ENCODE data around the gene TMEM179B.
A peak's percentile ranks its signal among the peaks of the same experiment; 100 is the strongest.
"Not testable (repeated sequence)": the region's sequence is repeated elsewhere in the genome, so short reads cannot be mapped to it uniquely, and the experiment has no call there.

The TMEM179B gene

GRCh38 chr11:62789576-62789975 lies 2.4 kb downstream of the TMEM179B start:
- DNase-seq = no peak

- peak; percentile 48 to 76 for DNase-seq
Observed at GRCh38 chr11:62791501-62792201, 4.4 kb downstream of the TMEM179B start, which contains the start of gene TMEM223. Gene TMEM223 (minus strand): TSS chr11:62792006. CDS start chr11:62791994, 12 bp downstream.

- DNase-seq = no peak
Observed at GRCh38 chr11:62792202-62792575, 5.0 kb downstream of the TMEM179B start.

GRCh38 chr11:62794201-62794775 lies 7.1 kb downstream of the TMEM179B start:
- DNase-seq = no peak

- no peak for DNase-seq
Observed at GRCh38 chr11:62796281-62796680, 9.1 kb downstream of the TMEM179B start.

GRCh38 chr11:62799486-62799885 lies 12.3 kb downstream of the TMEM179B start:
- no peak for DNase-seq

GRCh38 chr11:62801071-62801470 lies 13.9 kb downstream of the TMEM179B start:
- no peak for DNase-seq

- DNase-seq = no peak
Observed at GRCh38 chr11:62804310-62805075, 17.3 kb downstream of the TMEM179B start.

- DNase-seq = peak; percentile 89 to 93
Observed at GRCh38 chr11:62805076-62805892, 18.1 kb downstream of the TMEM179B start, which contains the start of gene NXF1. Gene NXF1 (minus strand): TSS chr11:62805440. CDS start chr11:62805356, 84 bp downstream.

- DNase-seq = no peak
Observed at GRCh38 chr11:62805961-62806441, 18.8 kb downstream of the TMEM179B start.

- peak in 1 of 2 donors; percentile 45 for DNase-seq
Observed at GRCh38 chr11:62806611-62807121, 19.5 kb downstream of the TMEM179B start.

- no peak for DNase-seq
Observed at GRCh38 chr11:62810748-62811147, 23.5 kb downstream of the TMEM179B start.

GRCh38 chr11:62811659-62812058 lies 24.5 kb downstream of the TMEM179B start:
- DNase-seq = no peak

- DNase-seq = no peak
Observed at GRCh38 chr11:62816557-62816956, 29.4 kb downstream of the TMEM179B start.

- no peak for DNase-seq
Observed at GRCh38 chr11:62817129-62817528, 29.9 kb downstream of the TMEM179B start.

- DNase-seq = no peak
Observed at GRCh38 chr11:62823677-62824076, 36.5 kb downstream of the TMEM179B start.

GRCh38 chr11:62828130-62828529 lies 40.9 kb downstream of the TMEM179B start:
- DNase-seq = not testable (repeated sequence)

GRCh38 chr11:62830904-62831519 lies 43.8 kb downstream of the TMEM179B start:
- DNase-seq = no peak

GRCh38 chr11:62831520-62832335 lies 44.5 kb downstream of the TMEM179B start, which contains the start of gene STX5:
Gene STX5 (minus strand): TSS chr11:62832051. CDS start chr11:62831243, 808 bp downstream.
- DNase-seq = peak; percentile 97 to 99

GRCh38 chr11:62832336-62833234 lies 45.4 kb downstream of the TMEM179B start, which contains the start of gene TEX54:
Gene TEX54 (minus strand): TSS chr11:62832841.
- no peak for DNase-seq
